GM06990 (cell line): ENCODE data around the gene GCN1.

Source experiments
- DNase-seq: peaks from one replicate; pipeline ENCODE4 v3.0.0-alpha.2; 2011; ENCODE audit not compliant: insufficient read length; ENCODE audit errors: extremely low read depth
- H3K27me3 ChIP-seq: replicated peaks from 2 replicates; pipeline ENCODE4 v1.6.0; 2011; ENCODE audit warnings: low read length; ENCODE audit not compliant: control insufficient read depth, insufficient read depth
- H3K36me3 ChIP-seq: 2 replicates; pipeline ENCODE4 v1.5.1; 2011; ENCODE audit warnings: low read length; ENCODE audit not compliant: control insufficient read depth, insufficient read depth
- H3K4me3 ChIP-seq: replicated peaks from 2 replicates; pipeline ENCODE4 v1.5.1; 2011; ENCODE audit warnings: low read depth, mild to moderate bottlenecking, control low read depth, low read length
- CTCF ChIP-seq: IDR thresholded peaks from 2 replicates; pipeline ENCODE4 v1.5.1; 2011; ENCODE audit warnings: low read length, control low read depth, mild to moderate bottlenecking, inconsistent platforms; ENCODE audit not compliant: insufficient read depth, poor library complexity, severe bottlenecking

The GCN1 gene

DNA sequence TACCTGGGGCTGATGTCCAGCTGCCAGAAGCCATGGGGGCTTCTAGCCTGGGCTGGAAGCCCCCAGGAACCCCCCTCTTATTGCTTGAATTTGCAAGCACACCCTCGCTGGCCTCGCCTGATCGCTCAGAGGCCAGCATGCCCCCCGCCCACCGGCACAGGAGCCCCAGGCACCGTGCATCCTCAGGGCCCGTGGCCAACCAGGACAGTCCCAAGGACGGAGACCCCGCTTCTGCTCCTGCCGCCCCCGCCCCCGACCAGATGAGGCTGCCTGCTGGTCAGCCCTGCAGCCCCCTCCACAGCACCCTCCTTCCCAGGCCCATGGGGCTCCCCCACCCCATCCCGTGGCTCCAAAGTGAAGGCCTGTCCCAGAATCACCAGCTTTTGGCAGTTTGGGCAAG lies 99.2 kb downstream of the GCN1 start:
- H3K4me3 ChIP-seq = no peak overlapping the region
- no peaks in the 10 kb centered on the region for H3K27me3 ChIP-seq
- TF ChIP-seq CTCF = no peak
- DNase-seq = no peak
- H3K36me3 ChIP-seq = peaks cover 49% of the 10 kb centered on the region

GRCh38 chr12:120094485-120094884 lies 100.0 kb downstream of the GCN1 start:
- no peak for DNase-seq
- Histone ChIP-seq H3K27me3 (no peaks in the 10 kb centered on the region), H3K36me3 (peaks cover 44% of the 10 kb centered on the region), H3K4me3 (no peak overlapping the region)
- TF ChIP-seq CTCF = no peak

- DNase-seq = no peak
- Histone ChIP-seq H3K36me3 (peaks cover 39% of the 10 kb centered on the region), H3K27me3 (no peaks in the 10 kb centered on the region), H3K4me3 (no peak overlapping the region)
- TF ChIP-seq CTCF = no peak
Observed at GRCh38 chr12:120093592-120094355, 100.7 kb downstream of the GCN1 start.

- Histone ChIP-seq H3K36me3 (peaks cover 34% of the 10 kb centered on the region), H3K27me3 (no peaks in the 10 kb centered on the region), H3K4me3 (no peak overlapping the region)
- no peak for TF ChIP-seq CTCF
- no peak for DNase-seq
Observed at GRCh38 chr12:120093336-120093591, 101.3 kb downstream of the GCN1 start.

GRCh38 chr12:120092551-120093335 lies 101.8 kb downstream of the GCN1 start:
- Histone ChIP-seq H3K4me3 (no peak overlapping the region), H3K27me3 (no peaks in the 10 kb centered on the region), H3K36me3 (peaks cover 32% of the 10 kb centered on the region)
- TF ChIP-seq CTCF = no peak
- DNase-seq = no peak
